ENCODE data around the gene GUK1. TPM values are rescaled to one million over a fixed set of nuclear protein-coding genes. Genes with fewer than 3 reads are reported as not detected.

GUK1 gene
- total and polyA plus RNA-seq, 2 of the 4 experiments (the other 2 are of a cell fraction): 465 to 548 TPM

GRCh38 chr1:228171221-228171891, 31.3 kb downstream of the GUK1 start:
- H2AFZ ChIP-seq (replicated peaks; ENCODE audit: low read length, poor library complexity): no peak overlapping the region
- no peak overlapping the region for H3K4me3 ChIP-seq (ENCODE audit: insufficient read depth, low read depth, low read length)

More at GRCh38 chr1:228171221-228171891, 31.3 kb downstream of the GUK1 start:
- H2AK5ac ChIP-seq (ENCODE audit: low read depth, low read length): no peak overlapping the region
- no peak overlapping the region for H2BK20ac ChIP-seq (ENCODE audit: low read depth, low read length)
- H3K9ac ChIP-seq (ENCODE audit: low read depth, low read length): no peak overlapping the region
- no peak overlapping the region for H2BK120ac ChIP-seq (ENCODE audit: low read depth, low read length)
- intact Hi-C loops (cut with micrococcal nuclease) (no loop called here), dilution Hi-C loops (cut with HindIII; ENCODE audit: low sequenced_read_pairs, unreplicated experiment) (no loop called here), in situ Hi-C loops (cut with MboI; ENCODE audit: low sequenced_read_pairs) (no loop called here)
- no peak overlapping the region for H2BK15ac ChIP-seq (ENCODE audit: low read depth, low read length)
- H4K20me1 ChIP-seq (ENCODE audit: insufficient read depth, low read length): peaks cover 11% of the 10 kb centered on the region
- ChIA-PET CTCF (no interaction called here), POLR2A (ENCODE audit: unreplicated experiment) (no interaction called here)
- no peak overlapping the region for H2BK5ac ChIP-seq (ENCODE audit: low read depth, low read length, poor library complexity, severe bottlenecking)
- H3K23ac ChIP-seq (ENCODE audit: low read depth, low read length): no peak overlapping the region
- no peak overlapping the region for H2AK9ac ChIP-seq (replicated peaks; ENCODE audit: low read depth, low read length, poor library complexity)
- H3K4me2 ChIP-seq (ENCODE audit: low read depth, low read length): no peak overlapping the region
- H3K18ac ChIP-seq (ENCODE audit: low read depth, low read length): no peak overlapping the region
- H3K27me3 ChIP-seq (ENCODE audit: control insufficient read depth, insufficient read depth, low read length): no peaks in the 10 kb centered on the region
- H3K9me3 ChIP-seq (ENCODE audit: control insufficient read depth, insufficient read depth, low read length): no peaks in the 10 kb centered on the region; the same call in 1 of the 2 replicates
- BruUV-seq (replicated peaks): no TSS peak
- DNase-seq (no peak), ATAC-seq (ENCODE audit: low read depth) (no peak)
- WGBS, 2 experiments (ENCODE audit: extremely low coverage in 2 of 2, insufficient read length in 1 of 2): no CpG with 5 or more reads among the region's 10 CpGs
- H4K91ac ChIP-seq (ENCODE audit: insufficient read depth, low read depth, low read length): no peak overlapping the region
- no peak overlapping the region for H4K5ac ChIP-seq (ENCODE audit: low read depth, low read length)
- peaks cover 10 to 49% of the 10 kb centered on the region in 2 experiments for H3K79me1 ChIP-seq (ENCODE audit: low read depth in 1 of 2, low read length in 2 of 2)
- no peak overlapping the region for H3K56ac ChIP-seq (ENCODE audit: extremely low read depth, insufficient read depth, low read length)
- no peak overlapping the region for H3K27ac ChIP-seq (ENCODE audit: insufficient read depth, low read length)
- 0 out of 2 replicates have a peak, but pooled peaks cover 6% of the 10 kb centered on the region for H3K36me3 ChIP-seq (ENCODE audit: control insufficient read depth, insufficient read depth, low read length)
- H3K9me1 ChIP-seq (ENCODE audit: insufficient read depth, low read length): no peaks in the 10 kb centered on the region
- TF ChIP-seq RCOR1 (IDR thresholded peaks at IDR 0.05; ENCODE audit: insufficient replicate concordance, low read length): no peak
- TF ChIP-seq, protein P1, sequence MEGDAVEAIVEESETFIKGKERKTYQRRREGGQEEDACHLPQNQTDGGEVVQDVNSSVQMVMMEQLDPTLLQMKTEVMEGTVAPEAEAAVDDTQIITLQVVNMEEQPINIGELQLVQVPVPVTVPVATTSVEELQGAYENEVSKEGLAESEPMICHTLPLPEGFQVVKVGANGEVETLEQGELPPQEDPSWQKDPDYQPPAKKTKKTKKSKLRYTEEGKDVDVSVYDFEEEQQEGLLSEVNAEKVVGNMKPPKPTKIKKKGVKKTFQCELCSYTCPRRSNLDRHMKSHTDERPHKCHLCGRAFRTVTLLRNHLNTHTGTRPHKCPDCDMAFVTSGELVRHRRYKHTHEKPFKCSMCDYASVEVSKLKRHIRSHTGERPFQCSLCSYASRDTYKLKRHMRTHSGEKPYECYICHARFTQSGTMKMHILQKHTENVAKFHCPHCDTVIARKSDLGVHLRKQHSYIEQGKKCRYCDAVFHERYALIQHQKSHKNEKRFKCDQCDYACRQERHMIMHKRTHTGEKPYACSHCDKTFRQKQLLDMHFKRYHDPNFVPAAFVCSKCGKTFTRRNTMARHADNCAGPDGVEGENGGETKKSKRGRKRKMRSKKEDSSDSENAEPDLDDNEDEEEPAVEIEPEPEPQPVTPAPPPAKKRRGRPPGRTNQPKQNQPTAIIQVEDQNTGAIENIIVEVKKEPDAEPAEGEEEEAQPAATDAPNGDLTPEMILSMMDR (conservative IDR thresholded peaks at IDR 0.05; ENCODE audit: low read depth, low read length): no peak
- TF ChIP-seq, protein P2, sequence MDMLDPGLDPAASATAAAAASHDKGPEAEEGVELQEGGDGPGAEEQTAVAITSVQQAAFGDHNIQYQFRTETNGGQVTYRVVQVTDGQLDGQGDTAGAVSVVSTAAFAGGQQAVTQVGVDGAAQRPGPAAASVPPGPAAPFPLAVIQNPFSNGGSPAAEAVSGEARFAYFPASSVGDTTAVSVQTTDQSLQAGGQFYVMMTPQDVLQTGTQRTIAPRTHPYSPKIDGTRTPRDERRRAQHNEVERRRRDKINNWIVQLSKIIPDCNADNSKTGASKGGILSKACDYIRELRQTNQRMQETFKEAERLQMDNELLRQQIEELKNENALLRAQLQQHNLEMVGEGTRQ (IDR thresholded peaks at IDR 0.05; ENCODE audit: low read depth, low read length): no peak
- H4K8ac ChIP-seq (ENCODE audit: low read depth in 2 of 2, low read length in 2 of 2): no peak overlapping the region
- no peak overlapping the region for H3K14ac ChIP-seq (replicated peaks; ENCODE audit: low read depth, low read length)
- H3K4me1 ChIP-seq (ENCODE audit: control insufficient read depth, insufficient read depth, low read length): peaks cover 4% of the 10 kb centered on the region
- no peak overlapping the region for H3K4ac ChIP-seq (ENCODE audit: low read depth, low read length)
